GM12892 (cell line): ENCODE data around the gene EXT2.

ENCODE experiments used
- POLR2A ChIP-seq: IDR thresholded peaks from 2 replicates; pipeline ENCODE4 v1.6.1; 2011; ENCODE audit warnings: low read depth, low read length, control low read depth
- TAF1 ChIP-seq: IDR thresholded peaks from 2 replicates; pipeline ENCODE4 v1.6.1; 2011; ENCODE audit warnings: low read depth, mild to moderate bottlenecking, control low read depth, low read length, borderline replicate concordance

DNA sequence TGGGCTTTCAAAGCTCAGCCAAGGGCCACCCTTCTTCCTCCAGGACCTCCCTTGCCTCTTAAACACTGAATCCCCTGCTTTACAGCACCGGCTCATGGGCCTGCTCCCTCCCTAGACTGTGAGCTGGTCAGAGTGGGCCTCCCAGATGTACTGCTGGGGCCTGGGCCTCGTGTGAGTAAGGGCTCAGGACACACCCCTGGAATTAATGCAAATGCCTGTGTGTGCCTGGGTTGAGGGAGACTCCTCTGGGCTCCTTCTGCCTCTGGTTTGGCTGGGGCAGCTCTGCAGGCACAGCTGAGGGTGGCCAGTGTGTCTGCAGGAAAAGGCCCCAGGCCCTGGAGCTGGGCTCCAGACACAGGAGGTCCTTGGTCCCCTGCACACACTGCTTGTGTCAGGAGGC is 190.3 kb downstream of the EXT2 start:
- no peak for TF ChIP-seq POLR2A
- no peak for TF ChIP-seq TAF1
